ENCODE measurements around the gene LHPP.

LHPP gene

GRCh38 chr10:124524991-124525653 is 63.5 kb downstream of the LHPP start:
- TF ChIP-seq GABPA (IDR thresholded peaks at IDR 0.05; ENCODE audit: low read depth) (no peak), POLR2AphosphoS5 (IDR thresholded peaks at IDR 0.05; ENCODE audit: low read depth) (no peak), SPI1 (IDR thresholded peaks at IDR 0.05; ENCODE audit: borderline replicate concordance, low read depth) (no peak), REST (IDR thresholded peaks at IDR 0.05; ENCODE audit: insufficient replicate concordance, low read depth) (no peak), CTCF (IDR thresholded peaks at IDR 0.05; ENCODE audit: insufficient read depth, low read length) (no peak)
- no peak for DNase-seq (ENCODE audit: low read depth in 1 of 2, low spot score in 1 of 2)
- Histone ChIP-seq H3K27ac (replicated peaks) (no peak overlapping the region), H3K4me3 (replicated peaks; ENCODE audit: insufficient read depth, low read length) (no peak overlapping the region), H3K27me3 (ENCODE audit: insufficient read depth, poor library complexity, severe bottlenecking) (no peaks in the 10 kb centered on the region)

- Histone ChIP-seq H3K4me3 (replicated peaks; ENCODE audit: insufficient read depth, low read length) (no peak overlapping the region), H3K27ac (replicated peaks) (no peak overlapping the region), H3K27me3 (ENCODE audit: insufficient read depth, poor library complexity, severe bottlenecking) (no peaks in the 10 kb centered on the region)
- TF ChIP-seq SPI1 (IDR thresholded peaks at IDR 0.05; ENCODE audit: borderline replicate concordance, low read depth), result no peak
- no peak for TF ChIP-seq REST (IDR thresholded peaks at IDR 0.05; ENCODE audit: insufficient replicate concordance, low read depth)
- no peak for DNase-seq (ENCODE audit: low read depth in 1 of 2, low spot score in 1 of 2)
Observed at GRCh38 chr10:124525751-124526600, 64.4 kb downstream of the LHPP start.

- TF ChIP-seq SPI1 (IDR thresholded peaks at IDR 0.05; ENCODE audit: borderline replicate concordance, low read depth) (no peak), REST (IDR thresholded peaks at IDR 0.05; ENCODE audit: insufficient replicate concordance, low read depth) (no peak), GABPA (IDR thresholded peaks at IDR 0.05; ENCODE audit: low read depth) (no peak), CTCF (IDR thresholded peaks at IDR 0.05; ENCODE audit: insufficient read depth, low read length) (no peak), POLR2AphosphoS5 (IDR thresholded peaks at IDR 0.05; ENCODE audit: low read depth) (no peak)
- Histone ChIP-seq H3K27me3 (ENCODE audit: insufficient read depth, poor library complexity, severe bottlenecking) (no peaks in the 10 kb centered on the region), H3K27ac (replicated peaks) (no peak overlapping the region), H3K4me3 (replicated peaks; ENCODE audit: insufficient read depth, low read length) (no peak overlapping the region)
- no peak for DNase-seq (ENCODE audit: low read depth in 1 of 2, low spot score in 1 of 2)
Observed at GRCh38 chr10:124526621-124527267, 65.1 kb downstream of the LHPP start.
